ENCODE results near the gene ANAPC15.

The ANAPC15 gene

DNA sequence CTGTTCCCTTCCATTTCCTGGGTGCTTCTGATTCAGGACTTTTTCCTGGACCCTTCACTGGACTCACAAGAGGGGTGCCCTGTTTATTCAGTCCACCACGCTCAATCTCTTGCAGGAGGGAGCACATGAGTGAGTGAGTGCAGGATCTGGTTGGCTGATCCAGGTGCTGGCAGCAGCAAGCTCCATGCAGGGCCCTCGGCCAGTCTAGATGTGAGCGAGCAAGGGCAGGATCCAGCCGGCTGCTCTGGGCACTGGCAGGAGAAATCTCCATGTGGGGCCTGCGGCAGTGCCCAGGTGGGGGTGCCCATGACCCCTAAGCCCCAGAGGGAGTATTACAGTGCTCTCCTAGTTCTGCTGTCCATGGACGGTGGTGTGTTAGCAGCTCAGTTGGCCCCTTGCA, 11.6 kb upstream of the ANAPC15 start:
- no peak overlapping the region for H3K4me3 ChIP-seq (ENCODE audit: low read depth, low read length)
- TF ChIP-seq, protein P1, sequence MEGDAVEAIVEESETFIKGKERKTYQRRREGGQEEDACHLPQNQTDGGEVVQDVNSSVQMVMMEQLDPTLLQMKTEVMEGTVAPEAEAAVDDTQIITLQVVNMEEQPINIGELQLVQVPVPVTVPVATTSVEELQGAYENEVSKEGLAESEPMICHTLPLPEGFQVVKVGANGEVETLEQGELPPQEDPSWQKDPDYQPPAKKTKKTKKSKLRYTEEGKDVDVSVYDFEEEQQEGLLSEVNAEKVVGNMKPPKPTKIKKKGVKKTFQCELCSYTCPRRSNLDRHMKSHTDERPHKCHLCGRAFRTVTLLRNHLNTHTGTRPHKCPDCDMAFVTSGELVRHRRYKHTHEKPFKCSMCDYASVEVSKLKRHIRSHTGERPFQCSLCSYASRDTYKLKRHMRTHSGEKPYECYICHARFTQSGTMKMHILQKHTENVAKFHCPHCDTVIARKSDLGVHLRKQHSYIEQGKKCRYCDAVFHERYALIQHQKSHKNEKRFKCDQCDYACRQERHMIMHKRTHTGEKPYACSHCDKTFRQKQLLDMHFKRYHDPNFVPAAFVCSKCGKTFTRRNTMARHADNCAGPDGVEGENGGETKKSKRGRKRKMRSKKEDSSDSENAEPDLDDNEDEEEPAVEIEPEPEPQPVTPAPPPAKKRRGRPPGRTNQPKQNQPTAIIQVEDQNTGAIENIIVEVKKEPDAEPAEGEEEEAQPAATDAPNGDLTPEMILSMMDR (IDR thresholded peaks at IDR 0.05; ENCODE audit: borderline replicate concordance, insufficient read depth, low read depth, low read length) = no peak

GRCh38 chr11:72123117-72123653, 10.7 kb upstream of the ANAPC15 start:
- no peak overlapping the region for H3K4me3 ChIP-seq (ENCODE audit: low read depth, low read length)
- TF ChIP-seq, protein P1 (IDR thresholded peaks at IDR 0.05; ENCODE audit: borderline replicate concordance, insufficient read depth, low read depth, low read length) = no peak

DNA sequence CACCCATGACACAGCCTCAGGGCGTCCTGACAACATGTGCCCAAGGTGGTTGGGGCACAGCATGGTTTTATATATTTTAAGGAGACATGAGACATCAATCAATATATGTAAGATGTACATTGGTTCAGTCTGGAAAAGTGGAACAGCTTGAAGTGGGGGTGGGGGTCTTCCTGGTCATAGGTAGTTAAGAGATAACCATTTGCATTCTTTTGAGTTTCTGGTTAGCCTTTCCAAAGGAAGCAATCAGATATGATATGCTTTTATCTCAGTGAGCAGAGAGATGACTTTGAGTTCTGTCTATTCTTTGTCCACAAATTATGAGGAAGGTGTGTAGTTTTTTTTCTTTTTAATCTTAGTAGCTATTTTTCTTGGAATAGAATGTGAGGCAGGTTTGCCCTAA, 10.1 kb upstream of the ANAPC15 start:
- TF ChIP-seq, protein P1 (IDR thresholded peaks at IDR 0.05; ENCODE audit: borderline replicate concordance, insufficient read depth, low read depth, low read length) = no peak
- H3K4me3 ChIP-seq (ENCODE audit: low read depth, low read length) = no peak overlapping the region

DNA sequence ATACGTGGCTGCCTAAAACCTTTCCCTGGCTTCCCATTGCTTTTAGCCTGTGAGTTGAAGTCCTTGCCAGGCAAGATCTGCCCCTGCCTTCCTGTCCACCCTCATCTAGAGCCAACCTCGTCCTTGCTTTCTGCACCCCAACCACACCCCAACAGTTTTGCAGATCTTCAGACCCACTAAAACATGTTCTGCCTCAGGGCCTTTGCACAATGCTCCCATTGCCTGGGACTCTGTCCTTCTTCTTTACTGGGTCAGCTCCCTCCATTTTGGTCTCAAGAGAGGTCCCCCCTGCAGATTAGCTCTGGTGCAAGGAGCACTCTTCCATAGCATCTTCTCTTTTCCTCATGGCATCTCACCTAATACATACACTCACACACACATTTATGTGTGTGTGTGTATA, 8.4 kb upstream of the ANAPC15 start:
- TF ChIP-seq, protein P1 (IDR thresholded peaks at IDR 0.05; ENCODE audit: borderline replicate concordance, insufficient read depth, low read depth, low read length) = no peak
- no peak overlapping the region for H3K4me3 ChIP-seq (ENCODE audit: low read depth, low read length)

DNA sequence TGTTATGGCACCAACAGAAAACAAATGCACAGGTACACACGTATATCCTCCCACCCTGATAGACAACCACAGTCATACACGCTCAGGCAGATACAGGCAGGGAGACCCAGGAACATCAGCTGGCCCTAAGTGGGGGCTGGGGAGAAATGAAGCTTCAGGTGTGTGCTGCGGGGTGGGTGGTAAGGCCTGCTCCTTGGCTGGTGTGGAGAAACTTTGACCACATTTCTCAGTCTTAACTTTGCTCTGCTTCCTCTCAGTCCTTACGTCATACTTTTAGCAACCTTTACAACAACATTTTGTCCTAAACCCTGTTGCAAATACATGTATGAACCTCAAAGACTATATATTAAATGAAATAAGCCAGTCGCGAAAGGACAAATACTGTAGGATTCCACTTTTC, 6.7 kb upstream of the ANAPC15 start:
- TF ChIP-seq, protein P1 (IDR thresholded peaks at IDR 0.05; ENCODE audit: borderline replicate concordance, insufficient read depth, low read depth, low read length) = no peak
- H3K4me3 ChIP-seq (ENCODE audit: low read depth, low read length) = no peak overlapping the region

DNA sequence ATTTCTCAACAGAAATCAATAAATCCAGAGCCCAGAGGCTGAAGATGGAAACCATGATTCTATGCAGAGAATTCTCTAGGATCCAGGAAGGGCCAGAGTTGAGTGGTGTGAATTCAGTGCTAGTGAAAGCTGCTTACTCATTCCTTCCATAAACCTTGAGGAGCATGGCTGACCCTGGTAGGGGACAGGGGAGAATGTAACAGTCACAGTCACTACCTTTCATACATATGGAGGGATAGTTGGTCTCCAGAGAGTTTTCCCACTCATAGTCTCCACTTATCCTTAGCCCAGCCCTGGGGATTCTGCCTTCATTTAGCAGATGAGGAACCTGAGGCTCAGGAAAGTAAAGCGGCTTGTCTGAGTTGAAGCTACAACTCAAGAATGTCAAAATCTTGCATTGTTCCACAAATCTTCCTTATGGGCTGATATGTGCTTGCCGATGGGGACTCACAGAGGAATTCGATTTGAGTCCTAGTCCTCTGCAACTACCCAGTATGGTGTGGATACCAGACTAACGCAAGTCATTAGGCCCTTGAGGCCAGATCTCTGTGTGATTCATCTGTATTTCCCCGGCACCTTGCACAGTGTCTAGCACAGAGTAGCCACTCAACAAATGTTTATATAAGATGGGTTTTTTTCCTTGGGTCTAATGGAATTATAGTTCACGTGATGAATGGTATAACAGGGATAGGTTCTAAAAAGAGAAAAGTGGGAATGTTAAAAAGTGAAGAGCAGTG, 3.7 kb upstream of the ANAPC15 start:
- no peak overlapping the region for H3K4me3 ChIP-seq (ENCODE audit: low read depth, low read length)
- TF ChIP-seq, protein P1 (IDR thresholded peaks at IDR 0.05; ENCODE audit: borderline replicate concordance, insufficient read depth, low read depth, low read length) = no peak

DNA sequence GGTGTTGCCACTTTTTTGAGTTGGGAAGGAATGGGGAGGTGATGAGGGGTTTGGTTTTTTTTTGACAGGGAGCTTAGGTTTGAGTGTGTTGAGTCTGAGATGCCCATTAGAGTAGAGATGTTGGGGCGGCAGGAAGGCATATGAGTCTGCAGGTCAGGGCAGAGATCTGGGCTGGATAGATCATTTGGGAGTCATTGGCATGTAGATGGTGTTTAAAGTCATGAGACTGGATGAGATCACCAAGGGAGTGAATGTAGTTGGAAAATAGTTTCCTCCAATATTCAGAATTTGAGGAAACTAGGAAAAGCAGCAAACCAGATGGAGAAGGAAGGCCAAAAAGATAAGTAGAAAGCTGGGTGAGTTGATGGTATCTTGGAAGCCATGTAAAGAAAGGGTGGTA, 2.1 kb upstream of the ANAPC15 start:
- TF ChIP-seq, protein P1 (IDR thresholded peaks at IDR 0.05; ENCODE audit: borderline replicate concordance, insufficient read depth, low read depth, low read length) = no peak
- H3K4me3 ChIP-seq (ENCODE audit: low read depth, low read length) = no peak overlapping the region

Measured in GM12875 (cell line).